Esophagus mucosa (tissue), 1 donor: ENCODE results near the gene TRAF4. TPM values are rescaled to one million over a fixed set of nuclear protein-coding genes. Genes with fewer than 3 reads are reported as not detected.
"Not testable (repeated sequence)": the region's sequence is repeated elsewhere in the genome, so short reads cannot be mapped to it uniquely, and the experiment has no call there.

Experiments used
- ATAC-seq: fragments of 200-7000 bp; cut with Tn5 transposase; one replicate; pipeline ENCODE4 v1.9.1; 2020
- total RNA-seq: library from RNA; stranded (reverse); gene quantifications from one replicate; pipeline ENCODE4 v1.2.4, GENCODE V29; 2023
- donor health status: DM: yes; HTN: yes; CAD: no.

Gene TRAF4
- total RNA-seq, 1 donor from 2014 or later: 41.6 TPM

DNA sequence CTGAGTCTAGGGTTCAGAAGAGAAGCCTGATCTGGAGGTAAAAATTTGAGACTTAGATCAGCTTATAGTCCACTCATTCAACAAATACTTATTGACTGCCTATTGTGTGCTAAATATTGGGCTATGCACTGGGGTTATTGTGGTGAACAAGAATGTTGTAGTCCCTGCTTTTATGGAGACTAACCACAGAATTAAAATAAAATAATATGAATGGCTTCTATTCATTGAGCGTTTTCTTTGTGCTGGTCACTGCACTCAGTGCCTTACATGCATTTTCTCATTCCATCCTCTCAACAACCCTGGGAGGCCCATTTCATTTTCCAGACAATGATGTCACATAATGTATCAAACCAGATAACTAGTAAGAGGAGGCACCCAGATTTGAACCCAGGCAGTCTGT, 10.5 kb upstream of the TRAF4 start:
- no peak for ATAC-seq

DNA sequence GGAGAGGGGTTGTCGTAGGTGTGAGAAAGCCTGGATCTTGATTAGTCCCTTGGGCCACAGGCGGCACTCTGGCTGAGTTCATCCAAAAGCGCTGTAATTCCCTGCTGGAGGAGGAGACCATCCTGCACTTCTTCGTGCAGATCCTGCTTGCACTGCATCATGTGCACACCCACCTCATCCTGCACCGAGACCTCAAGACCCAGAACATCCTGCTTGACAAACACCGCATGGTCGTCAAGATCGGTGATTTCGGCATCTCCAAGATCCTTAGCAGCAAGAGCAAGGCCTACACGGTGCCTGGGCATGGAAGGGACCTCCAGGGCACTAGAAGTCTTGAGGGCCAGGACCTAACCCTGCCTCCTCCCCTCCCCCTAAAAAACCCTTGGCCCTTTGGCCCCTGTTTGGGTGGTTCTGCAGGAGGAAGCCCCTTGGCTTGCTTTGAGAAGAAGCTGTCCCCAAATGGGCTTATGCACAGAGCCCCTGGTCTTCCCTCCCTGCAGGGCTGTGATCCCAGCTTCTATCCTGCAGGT, 9.0 kb upstream of the TRAF4 start:
- no peak for ATAC-seq

DNA sequence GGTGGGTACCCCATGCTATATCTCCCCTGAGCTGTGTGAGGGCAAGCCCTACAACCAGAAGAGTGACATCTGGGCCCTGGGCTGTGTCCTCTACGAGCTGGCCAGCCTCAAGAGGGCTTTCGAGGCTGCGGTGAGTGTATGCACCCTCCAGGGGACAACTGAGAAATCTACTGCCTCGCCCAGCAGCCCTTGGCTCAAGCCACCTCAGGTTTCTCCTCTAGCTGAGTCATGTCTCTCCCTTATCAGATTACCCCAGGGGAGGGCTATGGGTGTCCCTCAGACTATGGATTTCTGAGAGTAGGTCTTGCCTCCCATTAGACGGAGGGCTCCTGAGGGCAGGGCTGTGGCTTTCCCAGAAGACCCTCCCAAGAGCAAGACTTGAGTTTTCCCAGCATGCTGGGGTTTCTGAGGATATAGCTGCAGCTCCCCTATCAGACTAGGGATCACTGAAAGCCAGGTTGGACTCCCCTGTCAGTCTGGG, 8.5 kb upstream of the TRAF4 start:
- ATAC-seq: peak; percentile 4

DNA sequence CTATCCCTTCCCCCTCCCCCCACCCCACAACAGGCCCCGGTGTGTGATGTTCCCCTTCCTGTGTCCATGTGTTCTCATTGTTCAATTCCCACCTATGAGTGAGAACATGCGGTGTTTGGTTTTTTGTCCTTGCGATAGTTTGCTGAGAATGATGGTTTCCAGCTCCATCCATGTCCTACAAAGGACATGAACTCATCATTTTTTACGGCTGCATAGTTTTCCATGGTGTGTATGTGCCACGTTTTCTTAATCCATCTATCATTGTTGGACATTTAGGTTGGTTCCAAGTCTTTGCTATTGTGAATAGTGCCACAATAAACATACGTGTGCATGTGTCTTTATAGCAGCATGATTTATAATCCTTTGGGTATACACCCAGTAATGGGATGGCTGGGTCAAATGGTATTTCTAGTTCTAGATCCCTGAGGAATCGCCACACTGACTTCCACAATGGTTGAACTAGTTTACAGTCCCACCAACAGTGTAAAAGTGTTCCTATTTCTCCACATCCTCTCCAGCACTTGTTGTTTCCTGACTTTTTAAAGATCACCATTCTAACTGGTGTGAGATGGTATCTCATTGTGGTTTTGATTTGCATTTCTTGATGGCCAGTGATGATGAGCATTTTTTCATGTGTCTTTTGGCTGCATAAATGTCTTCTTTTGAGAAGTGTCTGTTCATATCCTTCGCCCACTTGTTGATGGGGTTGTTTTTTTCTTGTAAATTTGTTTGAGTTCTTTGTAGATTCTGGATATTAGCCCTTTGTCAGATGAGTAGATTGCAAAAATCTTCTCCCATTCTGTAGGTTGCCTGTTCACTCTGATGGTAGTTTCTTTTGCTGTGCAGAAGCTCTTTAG, 7.7 kb upstream of the TRAF4 start:
- not testable (repeated sequence) for ATAC-seq

DNA sequence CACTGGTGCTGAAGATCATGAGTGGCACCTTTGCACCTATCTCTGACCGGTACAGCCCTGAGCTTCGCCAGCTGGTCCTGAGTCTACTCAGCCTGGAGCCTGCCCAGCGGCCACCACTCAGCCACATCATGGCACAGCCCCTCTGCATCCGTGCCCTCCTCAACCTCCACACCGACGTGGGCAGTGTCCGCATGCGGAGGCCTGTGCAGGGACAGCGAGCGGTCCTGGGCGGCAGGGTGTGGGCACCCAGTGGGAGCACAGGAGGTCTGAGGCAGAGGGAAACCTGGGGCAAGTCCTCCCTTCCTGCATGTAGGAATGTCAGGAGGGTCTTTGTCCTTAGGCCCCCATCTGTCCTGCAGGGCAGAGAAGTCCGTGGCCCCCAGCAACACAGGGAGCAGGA, 6.5 kb upstream of the TRAF4 start:
- no peak for ATAC-seq

DNA sequence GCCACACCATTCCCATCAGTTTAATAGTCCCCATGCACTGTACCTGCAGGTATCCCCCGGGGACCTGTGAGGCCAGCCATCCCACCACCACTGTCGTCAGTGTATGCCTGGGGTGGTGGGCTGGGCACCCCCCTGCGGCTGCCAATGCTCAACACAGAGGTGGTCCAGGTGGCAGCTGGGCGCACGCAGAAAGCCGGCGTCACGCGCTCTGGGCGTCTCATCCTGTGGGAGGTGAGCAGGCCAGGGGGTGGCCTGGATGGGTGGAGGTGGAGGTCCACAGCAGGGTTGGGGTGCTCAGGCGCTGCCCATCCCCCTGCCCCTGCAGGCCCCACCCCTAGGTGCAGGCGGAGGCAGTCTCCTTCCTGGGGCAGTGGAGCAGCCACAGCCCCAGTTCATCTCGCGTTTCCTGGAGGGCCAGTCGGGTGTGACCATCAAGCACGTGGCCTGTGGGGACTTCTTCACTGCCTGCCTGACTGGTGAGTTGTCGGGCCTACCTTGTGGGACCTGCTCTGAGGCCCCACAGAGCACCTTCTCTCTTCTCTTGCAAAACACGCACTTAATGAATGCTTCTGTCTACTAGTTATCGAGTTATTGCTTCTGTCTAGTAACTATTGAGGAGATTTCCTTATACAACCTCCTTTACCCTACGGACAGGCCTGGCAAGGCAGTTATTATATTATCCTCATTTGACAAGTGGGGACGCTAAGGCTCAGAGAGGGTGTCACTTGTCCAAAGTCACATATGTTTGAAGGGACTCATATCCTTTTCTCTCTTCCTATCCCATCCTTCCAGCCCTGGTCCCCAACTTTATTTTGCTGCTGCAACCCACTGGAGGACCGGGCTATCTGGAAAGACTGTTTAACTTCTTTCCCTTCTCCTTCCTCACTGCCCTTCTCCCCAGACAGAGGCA, 5.8 kb upstream of the TRAF4 start:
- peak; percentile 77 for ATAC-seq

DNA sequence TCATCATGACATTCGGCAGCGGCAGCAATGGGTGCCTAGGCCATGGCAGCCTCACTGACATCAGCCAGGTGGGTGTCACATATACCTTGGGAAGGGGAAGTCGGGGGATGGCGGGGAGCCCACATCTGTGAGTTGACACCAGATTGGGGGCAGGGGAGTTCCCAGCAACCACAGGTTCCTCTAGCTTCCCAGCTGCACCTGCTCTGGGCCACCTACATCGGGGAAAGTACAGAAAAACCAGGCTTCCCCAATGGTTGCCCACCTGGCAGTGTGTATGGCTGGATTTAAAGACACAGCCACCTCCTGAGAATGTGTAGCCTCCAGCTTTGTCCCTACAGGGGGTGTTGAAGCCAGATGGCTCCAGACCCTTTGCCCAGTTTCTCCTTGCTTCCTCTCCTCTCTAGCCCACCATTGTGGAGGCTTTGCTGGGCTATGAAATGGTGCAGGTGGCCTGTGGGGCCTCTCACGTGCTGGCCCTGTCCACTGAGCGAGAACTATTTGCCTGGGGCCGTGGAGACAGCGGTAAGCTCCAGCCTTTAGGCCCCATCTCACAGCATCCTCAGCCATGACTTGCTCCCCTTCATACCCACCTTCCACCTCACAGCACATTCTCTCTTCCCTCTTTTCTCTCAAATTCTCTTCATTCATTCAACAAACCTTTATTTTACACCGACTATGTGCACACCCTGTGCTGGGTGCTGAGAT, 5.0 kb upstream of the TRAF4 start:
- ATAC-seq: no peak

DNA sequence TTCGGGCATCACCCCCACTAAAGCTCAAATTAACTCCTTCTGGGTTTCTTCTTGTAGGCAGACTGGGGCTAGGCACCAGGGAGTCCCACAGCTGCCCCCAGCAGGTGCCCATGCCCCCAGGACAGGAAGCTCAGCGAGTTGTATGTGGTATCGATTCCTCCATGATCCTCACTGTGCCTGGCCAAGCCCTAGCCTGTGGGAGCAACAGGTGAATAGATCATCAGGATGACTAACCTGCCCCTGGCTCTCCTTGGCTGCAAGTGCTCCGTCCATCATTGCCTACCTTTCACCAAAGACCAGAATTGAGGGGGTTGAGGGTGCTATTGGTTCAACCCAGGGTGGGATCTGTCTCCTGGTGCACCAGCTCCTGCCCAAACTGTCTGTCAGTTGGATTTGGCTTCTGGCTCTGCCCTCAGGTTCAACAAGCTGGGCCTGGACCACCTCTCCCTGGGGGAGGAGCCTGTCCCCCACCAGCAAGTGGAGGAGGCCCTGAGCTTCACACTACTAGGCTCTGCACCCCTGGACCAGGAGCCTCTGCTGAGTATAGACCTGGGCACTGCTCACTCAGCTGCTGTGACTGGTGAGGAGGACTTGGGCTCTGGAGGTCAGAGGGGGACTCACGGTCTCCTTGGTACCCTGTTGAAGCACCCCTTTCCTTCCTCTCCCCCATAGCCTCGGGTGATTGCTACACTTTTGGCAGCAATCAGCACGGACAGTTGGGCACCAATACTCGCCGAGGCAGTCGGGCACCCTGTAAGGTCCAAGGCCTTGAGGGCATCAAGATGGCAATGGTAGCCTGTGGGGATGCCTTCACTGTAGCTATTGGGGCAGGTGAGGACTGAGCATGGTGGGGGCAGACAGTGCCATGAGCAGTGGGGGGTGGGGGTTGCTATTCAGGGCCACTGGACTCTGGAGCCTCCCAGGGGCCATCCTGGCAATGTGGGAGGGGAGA, 3.1 kb upstream of the TRAF4 start:
- ATAC-seq: no peak

DNA sequence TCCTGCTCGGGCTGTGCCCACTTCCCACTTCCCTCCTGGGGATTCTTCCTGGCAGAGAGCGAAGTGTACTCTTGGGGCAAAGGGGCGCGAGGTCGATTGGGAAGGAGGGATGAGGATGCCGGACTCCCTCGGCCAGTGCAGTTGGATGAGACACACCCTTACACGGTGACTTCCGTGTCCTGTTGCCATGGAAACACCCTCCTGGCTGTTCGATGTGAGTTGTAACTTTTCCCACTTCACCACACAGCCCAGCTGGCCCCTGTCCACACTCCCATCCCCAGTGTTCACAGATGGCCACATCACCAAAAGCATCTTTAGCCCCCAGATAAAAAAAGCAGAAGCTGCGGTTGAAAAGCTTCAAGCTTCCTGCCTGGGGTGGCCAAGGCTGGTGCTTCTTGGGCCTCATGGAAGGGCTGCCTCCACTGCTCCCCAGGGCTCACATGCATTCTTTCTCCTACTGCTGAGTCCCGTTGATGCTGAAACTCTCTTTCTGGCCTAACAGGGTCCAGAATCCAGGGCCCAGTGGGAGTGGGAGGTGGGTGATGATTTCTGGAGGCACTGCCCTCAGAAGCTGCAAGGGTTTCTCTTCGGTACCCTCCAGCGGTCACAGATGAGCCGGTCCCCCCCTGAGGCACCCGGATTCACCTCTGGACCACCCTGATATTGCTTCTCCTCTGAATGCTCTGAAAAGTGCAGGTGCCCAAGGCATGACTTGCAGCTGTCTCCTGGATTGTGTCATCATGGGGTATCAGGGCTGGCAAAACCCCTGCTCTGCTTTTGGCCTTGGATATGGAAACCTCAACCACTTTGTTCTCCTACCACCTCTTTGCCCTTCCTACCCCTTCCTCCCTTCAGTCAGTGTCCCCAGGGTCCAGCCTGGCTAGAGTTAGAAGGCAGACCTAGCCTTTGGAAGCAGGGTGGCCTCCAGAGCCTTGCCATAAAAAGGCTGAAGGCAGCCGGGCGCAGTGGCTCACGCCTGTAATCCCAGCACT, 2.2 kb upstream of the TRAF4 start:
- ATAC-seq: no peak

DNA sequence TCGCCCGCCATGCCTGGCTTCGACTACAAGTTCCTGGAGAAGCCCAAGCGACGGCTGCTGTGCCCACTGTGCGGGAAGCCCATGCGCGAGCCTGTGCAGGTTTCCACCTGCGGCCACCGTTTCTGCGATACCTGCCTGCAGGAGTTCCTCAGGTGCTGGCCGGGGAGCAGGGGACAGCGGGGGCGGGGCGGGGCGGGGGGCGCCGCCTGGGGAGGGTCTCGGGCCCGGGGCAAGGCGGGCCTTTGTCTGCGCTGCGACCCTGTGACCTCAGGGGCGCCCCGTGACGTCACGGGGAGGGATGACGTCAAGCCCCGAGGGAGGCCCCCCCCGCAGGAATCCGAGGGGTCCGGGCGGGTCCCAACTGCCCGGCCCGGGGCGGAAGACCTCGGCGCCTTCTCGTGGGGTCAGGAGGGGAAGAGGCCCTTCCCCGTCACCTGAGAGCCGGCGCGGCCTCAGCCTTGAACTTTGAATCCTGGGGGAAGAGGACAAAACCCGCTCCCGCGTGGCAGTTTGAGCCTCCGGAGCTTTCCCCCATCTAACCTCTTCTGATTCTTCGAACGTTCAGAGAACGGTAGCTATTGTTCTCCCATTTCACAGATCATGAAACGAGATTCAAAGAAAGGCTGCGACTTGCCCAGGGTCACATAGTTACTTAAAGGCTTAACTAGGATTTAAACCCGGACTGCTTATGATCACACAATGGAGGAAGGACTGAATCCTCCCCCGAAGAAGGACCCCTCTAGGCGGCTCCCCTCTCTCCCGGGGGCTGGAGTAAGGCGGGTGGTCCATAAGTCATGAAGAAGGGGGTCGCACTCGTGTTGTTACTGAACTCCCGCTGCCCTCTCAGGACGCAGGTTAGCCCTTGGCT, 527 bp downstream of the TRAF4 start:
- ATAC-seq: no peak

DNA sequence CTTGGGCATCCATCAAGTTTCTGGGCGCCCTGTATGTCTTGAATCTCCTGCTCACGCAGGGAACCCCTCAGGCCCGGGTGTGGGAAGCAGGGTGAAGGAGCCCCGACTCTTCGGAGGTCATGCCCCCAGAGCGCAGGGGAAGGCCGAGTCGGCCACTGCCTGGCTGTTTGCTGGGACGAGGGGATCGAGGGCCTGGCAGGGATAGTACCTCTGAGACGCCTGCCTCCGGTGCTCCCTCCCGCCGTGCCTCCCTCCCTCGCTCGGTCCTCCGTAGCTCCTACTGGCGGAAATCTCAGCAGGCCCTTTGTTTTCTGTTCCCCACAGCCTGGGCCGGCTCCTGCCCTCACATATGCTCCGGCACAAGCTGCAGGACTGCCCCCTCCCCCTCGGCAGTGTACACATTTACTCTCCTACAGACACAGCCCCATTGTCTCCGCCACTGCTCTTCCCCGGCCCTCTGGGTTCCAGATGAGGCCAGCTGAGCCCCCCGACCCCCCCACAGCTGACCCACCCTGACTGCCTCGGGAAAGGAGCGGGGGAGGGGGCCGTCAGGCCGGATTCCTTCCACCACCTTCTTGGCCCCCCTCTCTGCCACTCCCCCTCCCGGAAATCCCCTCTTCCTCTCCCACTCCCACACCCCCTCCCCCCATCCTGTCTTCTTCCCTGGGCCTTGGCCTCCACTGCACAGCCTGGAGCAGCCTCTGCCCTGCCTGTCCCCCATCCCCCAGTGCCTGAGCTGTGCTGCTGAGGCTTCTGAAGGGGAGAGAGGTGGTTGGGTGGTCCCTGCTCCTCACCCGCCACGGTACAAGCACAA, 1.4 kb downstream of the TRAF4 start:
- peak; percentile 0 for ATAC-seq

DNA sequence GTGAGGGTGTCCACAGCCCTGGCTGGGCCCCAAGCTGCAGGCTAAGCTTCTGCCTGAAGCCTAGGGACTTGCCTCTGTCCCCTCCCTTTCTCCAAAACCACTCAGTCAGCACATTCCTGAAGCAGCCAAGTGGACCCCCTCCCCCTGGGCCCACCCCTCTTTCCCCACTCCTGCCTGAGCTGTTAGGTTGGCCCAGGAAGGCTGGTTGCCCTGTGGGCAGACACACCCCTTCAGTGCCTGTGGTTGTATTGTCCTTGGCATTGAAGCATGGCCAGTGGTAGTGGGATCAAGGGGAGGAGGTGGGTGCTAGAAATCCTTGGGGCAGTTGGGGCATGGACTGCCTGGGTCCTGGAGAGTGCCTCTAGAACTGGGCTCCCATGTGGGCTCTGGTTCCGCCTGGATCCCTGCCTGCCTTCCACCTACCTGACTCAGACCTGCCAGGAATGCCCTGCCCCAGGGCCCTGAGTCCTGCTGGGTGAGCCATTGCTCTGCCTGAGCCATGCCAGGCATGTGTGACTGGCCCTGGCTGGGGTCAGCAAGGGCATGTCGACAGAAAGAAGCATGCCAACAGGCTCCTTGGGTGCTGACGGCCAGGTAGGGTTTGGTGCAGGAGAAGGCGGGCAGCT, 2.1 kb downstream of the TRAF4 start:
- ATAC-seq: peak; percentile 69

DNA sequence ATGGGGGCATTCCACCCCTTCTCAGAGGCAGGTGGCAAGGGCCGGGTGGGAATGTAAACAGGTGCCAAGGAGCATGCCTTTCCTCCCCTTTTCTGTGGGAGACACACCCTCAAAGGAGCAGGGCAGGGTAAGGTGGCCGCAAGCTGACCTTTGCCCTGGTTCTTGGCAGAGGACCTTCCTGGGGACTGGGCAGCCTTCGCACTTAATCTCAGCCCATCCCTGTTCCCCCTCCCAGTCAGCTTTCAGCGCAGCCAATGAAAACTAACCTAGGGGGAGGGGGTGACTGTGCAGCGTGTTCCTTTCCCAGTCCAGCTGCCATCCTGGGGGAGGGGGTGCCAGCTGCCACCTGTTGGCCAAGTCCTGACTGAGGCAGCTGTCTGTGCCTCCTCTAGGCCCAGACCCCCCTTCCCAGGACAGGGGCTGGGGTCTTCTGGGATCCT, 2.8 kb downstream of the TRAF4 start:
- peak; percentile 0 for ATAC-seq

DNA sequence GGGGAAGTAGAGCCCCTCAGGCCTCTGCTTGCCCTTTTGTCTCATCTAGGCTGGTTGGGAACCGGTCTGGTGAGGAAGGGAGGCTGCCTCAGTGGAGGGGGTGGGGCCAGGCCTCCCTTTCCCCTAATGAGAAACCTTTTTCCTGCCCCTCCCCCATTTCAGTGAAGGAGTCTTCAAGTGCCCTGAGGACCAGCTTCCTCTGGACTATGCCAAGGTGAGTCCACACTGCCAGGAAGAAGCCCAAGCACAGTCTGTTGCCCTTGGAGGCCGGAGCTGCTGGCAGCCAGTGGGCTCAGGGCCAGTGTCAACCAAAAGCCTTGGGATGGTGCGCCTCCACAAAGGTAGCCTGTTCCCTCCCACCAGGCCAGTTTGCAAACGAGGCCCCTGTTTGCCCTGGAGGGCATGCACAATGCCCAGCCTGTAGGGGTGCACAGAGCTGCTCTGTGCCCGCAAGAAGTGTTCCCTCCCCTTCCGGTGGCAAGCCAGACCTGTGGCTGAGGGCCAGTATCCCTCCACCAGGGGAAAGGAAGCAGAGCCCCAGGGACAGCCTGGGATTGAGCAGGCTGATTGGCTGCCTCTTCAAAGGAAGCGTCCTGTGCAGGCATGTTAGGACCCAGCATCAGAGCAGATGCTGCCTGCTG, 3.4 kb downstream of the TRAF4 start:
- ATAC-seq: peak; percentile 22

DNA sequence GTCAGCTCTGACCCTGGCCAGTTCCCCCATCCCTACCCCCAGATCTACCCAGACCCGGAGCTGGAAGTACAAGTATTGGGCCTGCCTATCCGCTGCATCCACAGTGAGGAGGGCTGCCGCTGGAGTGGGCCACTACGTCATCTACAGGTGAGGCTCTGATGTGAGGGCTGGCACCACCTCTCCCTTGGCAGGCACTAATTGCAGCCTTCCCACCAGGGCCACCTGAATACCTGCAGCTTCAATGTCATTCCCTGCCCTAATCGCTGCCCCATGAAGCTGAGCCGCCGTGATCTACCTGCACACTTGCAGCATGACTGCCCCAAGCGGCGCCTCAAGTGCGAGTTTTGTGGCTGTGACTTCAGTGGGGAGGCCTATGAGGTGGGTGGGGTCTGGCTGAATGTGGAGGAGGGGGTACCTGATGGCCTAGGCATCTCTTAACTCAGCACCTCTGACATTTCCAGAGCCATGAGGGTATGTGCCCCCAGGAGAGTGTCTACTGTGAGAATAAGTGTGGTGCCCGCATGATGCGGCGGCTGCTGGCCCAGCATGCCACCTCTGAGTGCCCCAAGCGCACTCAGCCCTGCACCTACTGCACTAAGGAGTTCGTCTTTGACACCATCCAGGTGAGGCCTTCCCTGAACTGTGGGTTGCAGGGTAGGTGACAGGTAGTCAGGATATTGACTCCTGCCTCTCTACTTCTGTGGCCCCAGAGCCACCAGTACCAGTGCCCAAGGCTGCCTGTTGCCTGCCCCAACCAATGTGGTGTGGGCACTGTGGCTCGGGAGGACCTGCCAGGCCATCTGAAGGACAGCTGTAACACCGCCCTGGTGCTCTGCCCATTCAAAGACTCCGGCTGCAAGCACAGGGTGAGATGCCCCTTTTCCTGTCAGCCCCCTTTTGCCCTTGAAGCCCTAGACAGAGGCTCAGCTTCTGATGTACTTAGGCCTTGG, 4.3 kb downstream of the TRAF4 start:
- ATAC-seq: no peak
